22Rv1 (cell line): ENCODE results near the gene POC1A.

Experiments
- CTCF ChIP-seq: fragments of 450-650 bp; IDR thresholded peaks from 2 replicates; pipeline ENCODE4 v1.5.1; 2017; ENCODE audit warnings: mild to moderate bottlenecking
- ZFX ChIP-seq: fragments of 450-650 bp; IDR thresholded peaks from 2 replicates; pipeline ENCODE4 v1.6.1; 2017; ENCODE audit warnings: antibody characterized with exemption, borderline replicate concordance

GRCh38 chr3:52119099-52119498, 35.1 kb downstream of the POC1A start:
- no peak for TF ChIP-seq CTCF
- no peak for TF ChIP-seq ZFX
